HFF-Myc (cell line): ENCODE measurements around the gene SCN3A.

Experiments used
- DNase-seq: peaks from one replicate; pipeline ENCODE4 v3.0.0-alpha.2; 2011; ENCODE audit warnings: low read depth; ENCODE audit errors: extremely low read depth
- H3K4me3 ChIP-seq: replicated peaks from 2 replicates; pipeline ENCODE4 v1.5.1; 2011; ENCODE audit warnings: low read depth, mild to moderate bottlenecking, control low read depth, low read length
- CTCF ChIP-seq: IDR thresholded peaks from 2 replicates; pipeline ENCODE4 v1.5.1; 2012; ENCODE audit warnings: mild to moderate bottlenecking, low read depth, low read length, control low read depth; ENCODE audit errors: missing control alignments

SCN3A gene

GRCh38 chr2:165110394-165110793 lies 93.5 kb downstream of the SCN3A start:
- TF ChIP-seq CTCF, result no peak
- DNase-seq, result no peak
- no peak overlapping the region for H3K4me3 ChIP-seq

GRCh38 chr2:165109915-165110314 lies 93.9 kb downstream of the SCN3A start:
- TF ChIP-seq CTCF, result no peak
- H3K4me3 ChIP-seq, result no peak overlapping the region
- no peak for DNase-seq

- DNase-seq, result no peak
- no peak overlapping the region for H3K4me3 ChIP-seq
- TF ChIP-seq CTCF, result no peak
Measured at GRCh38 chr2:165105926-165106325, 97.9 kb downstream of the SCN3A start.

GRCh38 chr2:165087933-165088901 lies 115.6 kb downstream of the SCN3A start:
- DNase-seq, result peak; percentile 6
- no peak for TF ChIP-seq CTCF
- no peak overlapping the region for H3K4me3 ChIP-seq

GRCh38 chr2:165086337-165086736 lies 117.5 kb downstream of the SCN3A start:
- H3K4me3 ChIP-seq, result no peak overlapping the region
- no peak for DNase-seq
- TF ChIP-seq CTCF, result no peak

GRCh38 chr2:165083326-165083725 lies 120.5 kb downstream of the SCN3A start:
- no peak for TF ChIP-seq CTCF

More at GRCh38 chr2:165083326-165083725, 120.5 kb downstream of the SCN3A start:
- H3K4me3 ChIP-seq, result no peak overlapping the region
- DNase-seq, result no peak
